ENCODE data around the gene NDUFB5. TPM values are rescaled to one million over a fixed set of nuclear protein-coding genes. Genes with fewer than 3 reads are reported as not detected.

NDUFB5 gene
- total RNA-seq, 1 donor, result 117 TPM

GRCh38 chr3:179652447-179653095, 48.0 kb downstream of the NDUFB5 start, which contains the start of gene USP13:
Gene USP13, plus strand, starts transcription at chr3:179653040. Its CDS starts 186 bp downstream, at chr3:179653226.
- DNase-seq (ENCODE audit: low read depth), result peak; percentile 81
- TF ChIP-seq CTCF (IDR thresholded peaks at IDR 0.05; ENCODE audit: insufficient read depth, low read depth, low read length), result no peak
- H3K4me3 ChIP-seq (ENCODE audit: low read depth, low read length), result peak within 1 kb of the TSS; percentile 89

- TF ChIP-seq CTCF (IDR thresholded peaks at IDR 0.05; ENCODE audit: insufficient read depth, low read depth, low read length), result peak; percentile 2
- DNase-seq (ENCODE audit: low read depth), result peak; percentile 86
- peak overlapping the region; percentile 89 for H3K4me3 ChIP-seq (ENCODE audit: low read depth, low read length)
These were observed 48.7 kb downstream of the NDUFB5 start for GRCh38 chr3:179653096-179653797.

- peak overlapping the region; percentile 89 for H3K4me3 ChIP-seq (ENCODE audit: low read depth, low read length)
- DNase-seq (ENCODE audit: low read depth), result no peak
- no peak for TF ChIP-seq CTCF (IDR thresholded peaks at IDR 0.05; ENCODE audit: insufficient read depth, low read depth, low read length)
These were observed 50.6 kb downstream of the NDUFB5 start for GRCh38 chr3:179655236-179655635.

- H3K4me3 ChIP-seq (ENCODE audit: low read depth, low read length), result no peak overlapping the region
- DNase-seq (ENCODE audit: low read depth), result no peak
These were observed 54.0 kb downstream of the NDUFB5 start for GRCh38 chr3:179658606-179659005.

GRCh38 chr3:179660872-179661271, 56.3 kb downstream of the NDUFB5 start:
- no peak for DNase-seq (ENCODE audit: low read depth)
- no peak for TF ChIP-seq CTCF (IDR thresholded peaks at IDR 0.05; ENCODE audit: insufficient read depth, low read depth, low read length)
- H3K4me3 ChIP-seq (ENCODE audit: low read depth, low read length), result no peak overlapping the region

More at GRCh38 chr3:179658606-179659005, 54.0 kb downstream of the NDUFB5 start:
- no peak for TF ChIP-seq CTCF (IDR thresholded peaks at IDR 0.05; ENCODE audit: insufficient read depth, low read depth, low read length)

- no peak overlapping the region for H3K4me3 ChIP-seq (ENCODE audit: low read depth, low read length)
- no peak for TF ChIP-seq CTCF (IDR thresholded peaks at IDR 0.05; ENCODE audit: insufficient read depth, low read depth, low read length)
- no peak for DNase-seq (ENCODE audit: low read depth)
These were observed 57.2 kb downstream of the NDUFB5 start for GRCh38 chr3:179661777-179662176.
